Measurements from ENCODE around the gene CYP27B1. TPM values are rescaled to one million over a fixed set of nuclear protein-coding genes. Genes with fewer than 3 reads are reported as not detected.

The CYP27B1 gene
- total RNA-seq, 4 donors from 2014 or later: not detected

DNA sequence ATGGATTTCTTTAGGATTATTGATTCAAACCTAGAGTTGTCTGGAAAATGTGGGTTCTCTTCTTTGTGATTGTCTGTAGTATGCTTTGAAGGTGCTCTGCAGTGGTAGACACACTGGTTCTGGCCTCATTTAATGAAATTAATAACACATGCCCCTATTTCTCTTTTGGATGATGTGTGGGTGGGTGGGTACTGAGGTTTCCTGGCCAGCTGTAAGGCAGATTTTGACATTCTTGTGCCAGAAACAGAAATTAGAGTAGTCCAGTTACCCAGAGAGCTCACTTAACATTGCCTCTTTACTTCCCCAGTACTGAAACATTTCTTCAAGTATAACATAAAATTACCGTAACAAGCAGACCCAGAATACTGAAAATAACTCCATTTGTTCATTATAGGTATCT, 30.1 kb upstream of the CYP27B1 start:
- no peak overlapping the region for H3K4me3 ChIP-seq
- ATAC-seq: no peak
- no peak overlapping the region for H3K27ac ChIP-seq
- no peaks in the 10 kb centered on the region for H3K27me3 ChIP-seq
- in situ Hi-C loops (cut with MboI; ENCODE audit: low sequenced_read_pairs in 4 of 4) (no loop called here), intact Hi-C loops (cut with DNase I; ENCODE audit: low total_unique reads) (no loop called here)
- DNase-seq: no peak
- TF ChIP-seq, protein P1, sequence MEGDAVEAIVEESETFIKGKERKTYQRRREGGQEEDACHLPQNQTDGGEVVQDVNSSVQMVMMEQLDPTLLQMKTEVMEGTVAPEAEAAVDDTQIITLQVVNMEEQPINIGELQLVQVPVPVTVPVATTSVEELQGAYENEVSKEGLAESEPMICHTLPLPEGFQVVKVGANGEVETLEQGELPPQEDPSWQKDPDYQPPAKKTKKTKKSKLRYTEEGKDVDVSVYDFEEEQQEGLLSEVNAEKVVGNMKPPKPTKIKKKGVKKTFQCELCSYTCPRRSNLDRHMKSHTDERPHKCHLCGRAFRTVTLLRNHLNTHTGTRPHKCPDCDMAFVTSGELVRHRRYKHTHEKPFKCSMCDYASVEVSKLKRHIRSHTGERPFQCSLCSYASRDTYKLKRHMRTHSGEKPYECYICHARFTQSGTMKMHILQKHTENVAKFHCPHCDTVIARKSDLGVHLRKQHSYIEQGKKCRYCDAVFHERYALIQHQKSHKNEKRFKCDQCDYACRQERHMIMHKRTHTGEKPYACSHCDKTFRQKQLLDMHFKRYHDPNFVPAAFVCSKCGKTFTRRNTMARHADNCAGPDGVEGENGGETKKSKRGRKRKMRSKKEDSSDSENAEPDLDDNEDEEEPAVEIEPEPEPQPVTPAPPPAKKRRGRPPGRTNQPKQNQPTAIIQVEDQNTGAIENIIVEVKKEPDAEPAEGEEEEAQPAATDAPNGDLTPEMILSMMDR (IDR thresholded peaks at IDR 0.05 in 4 of 5, conservative IDR thresholded peaks at IDR 0.05 in 1 of 5): no peak
- no peaks in the 10 kb centered on the region for H3K4me1 ChIP-seq
- peaks cover 0 to 79% of the 10 kb centered on the region in 2 donors for H3K36me3 ChIP-seq
- H3K9me3 ChIP-seq: no peaks in the 10 kb centered on the region

DNA sequence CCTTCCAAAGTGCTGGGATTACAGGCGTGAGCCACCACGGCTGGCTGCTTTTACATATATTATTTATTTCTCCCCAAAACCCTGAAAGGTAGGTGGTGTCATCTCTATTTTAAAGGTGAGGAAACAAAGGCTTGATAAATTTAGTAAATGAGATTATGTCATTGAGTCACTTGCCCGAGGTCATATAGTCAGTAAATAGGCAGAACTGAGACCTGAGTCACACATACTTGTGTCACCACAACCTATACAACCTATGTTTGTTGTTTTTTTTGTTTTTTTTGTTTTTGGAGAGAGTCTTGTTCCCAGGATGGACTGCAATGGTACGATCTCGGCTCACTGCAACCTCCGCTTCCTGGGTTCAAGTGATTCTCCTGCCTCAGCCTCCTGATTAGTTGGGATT, 28.5 kb upstream of the CYP27B1 start:
- intact Hi-C loops (cut with DNase I; ENCODE audit: low total_unique reads): no loop called here
- Histone ChIP-seq H3K9me3 (no peaks in the 10 kb centered on the region), H3K36me3 (peaks cover 0 to 76% of the 10 kb centered on the region in 2 donors), H3K4me3 (no peak overlapping the region), H3K4me1 (no peaks in the 10 kb centered on the region), H3K27ac (peak overlapping the region in 2 of 4 donors; percentile 41 to 42), H3K27me3 (no peaks in the 10 kb centered on the region)
- in situ Hi-C loops (cut with MboI; ENCODE audit: low sequenced_read_pairs in 4 of 4): no loop called here
- DNase-seq: no peak
- ATAC-seq: peak in 1 of 2 donors; percentile 55
- TF ChIP-seq, protein P1 (IDR thresholded peaks at IDR 0.05 in 4 of 5, conservative IDR thresholded peaks at IDR 0.05 in 1 of 5): no peak
- no peak for TF ChIP-seq POLR2A (IDR thresholded peaks at IDR 0.05)

DNA sequence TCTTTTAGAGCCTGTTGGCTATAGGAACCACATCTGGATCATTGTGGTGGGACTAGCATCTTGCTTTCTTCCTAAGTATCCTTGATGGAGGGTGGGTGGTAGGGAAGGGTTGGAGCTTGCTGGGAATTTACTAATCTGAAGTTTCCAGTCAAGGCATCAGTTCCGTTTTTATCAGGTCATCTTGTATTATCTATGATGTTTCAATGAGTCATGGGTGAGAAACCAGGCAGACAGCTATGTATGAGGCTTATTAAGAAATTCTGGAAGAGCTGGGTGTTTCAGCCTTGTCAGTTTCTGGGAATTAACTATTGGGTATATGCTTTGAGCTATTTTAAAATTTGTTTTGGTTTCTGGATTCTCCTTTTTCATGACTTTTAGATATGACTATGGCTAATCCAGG, 27.0 kb upstream of the CYP27B1 start:
- DNase-seq (no peak), ATAC-seq (no peak)
- Histone ChIP-seq H3K36me3 (peaks cover 0 to 71% of the 10 kb centered on the region in 2 donors), H3K27me3 (no peaks in the 10 kb centered on the region), H3K4me1 (no peaks in the 10 kb centered on the region), H3K9me3 (no peaks in the 10 kb centered on the region), H3K4me3 (no peak overlapping the region), H3K27ac (no peak overlapping the region)
- TF ChIP-seq, protein P1 (IDR thresholded peaks at IDR 0.05 in 4 of 5, conservative IDR thresholded peaks at IDR 0.05 in 1 of 5): no peak
- TF ChIP-seq POLR2A (IDR thresholded peaks at IDR 0.05): no peak
- in situ Hi-C loops (cut with MboI; ENCODE audit: low sequenced_read_pairs in 4 of 4): no loop called here
- intact Hi-C loops (cut with DNase I; ENCODE audit: low total_unique reads): no loop called here

DNA sequence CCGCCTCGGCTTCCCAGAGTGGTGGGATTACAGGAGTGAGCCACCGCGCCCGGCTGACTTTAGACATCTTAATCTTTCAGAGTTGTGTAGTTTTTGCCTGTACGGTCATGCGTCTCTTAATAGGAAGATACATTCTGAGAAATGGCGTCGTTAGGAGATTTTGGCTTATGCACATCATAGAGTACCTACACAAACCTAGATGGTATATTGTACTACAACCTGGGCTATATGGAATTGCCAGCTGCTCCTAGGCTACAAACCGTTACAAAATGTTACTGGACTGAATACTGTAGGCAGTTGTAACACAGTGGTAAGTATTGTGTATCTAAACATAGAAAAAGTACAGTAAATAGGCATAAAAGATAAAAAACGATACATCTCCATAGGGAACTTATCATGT, 17.0 kb upstream of the CYP27B1 start:
- Histone ChIP-seq H3K36me3 (peaks cover 3 to 40% of the 10 kb centered on the region in 2 donors), H3K4me3 (peak overlapping the region in 3 of 4 donors; percentile 91 to 98 (median 98)), H3K9me3 (no peaks in the 10 kb centered on the region), H3K27ac (no peak overlapping the region), H3K4me1 (peaks cover 9 to 15% of the 10 kb centered on the region in 2 donors), H3K27me3 (no peaks in the 10 kb centered on the region)
- in situ Hi-C loops (cut with MboI; ENCODE audit: low sequenced_read_pairs in 4 of 4): loop anchor here in 1 of 4 donors (5.0 kb wide), 1 partner anchor 123 kb away; no protein-coding TSS in a partner anchor
- ATAC-seq (no peak), DNase-seq (no peak)
- intact Hi-C loops (cut with DNase I; ENCODE audit: low total_unique reads): loop anchor here (5.0 kb wide), 2 partner anchors 37 to 48 kb away; partner anchors contain the start of gene TSPAN31
- no peak for TF ChIP-seq POLR2A (IDR thresholded peaks at IDR 0.05)
- TF ChIP-seq, protein P1 (IDR thresholded peaks at IDR 0.05 in 4 of 5, conservative IDR thresholded peaks at IDR 0.05 in 1 of 5): no peak

DNA sequence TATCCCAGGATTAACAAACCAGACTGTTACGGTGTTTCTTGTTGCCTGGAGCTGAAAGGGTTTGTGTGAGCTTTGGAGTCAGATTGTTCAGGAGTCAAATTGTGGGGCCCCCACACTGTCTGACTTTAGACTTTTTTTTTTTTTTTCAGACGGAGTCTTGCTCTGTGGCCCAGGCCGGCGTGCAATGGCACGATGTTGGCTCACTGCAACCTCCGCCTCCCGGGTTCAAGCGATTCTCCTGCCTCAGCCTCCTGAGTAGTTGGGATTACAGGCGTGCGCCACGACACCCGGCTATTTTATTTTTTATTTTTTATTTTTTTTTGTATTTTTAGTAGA, 16.6 kb upstream of the CYP27B1 start:
- DNase-seq (no peak), ATAC-seq (no peak)
- peak overlapping the region in 3 of 4 donors; percentile 84 to 89 (median 86) for H3K27ac ChIP-seq
- TF ChIP-seq POLR2A (IDR thresholded peaks at IDR 0.05): no peak
- TF ChIP-seq, protein P1 (IDR thresholded peaks at IDR 0.05 in 4 of 5, conservative IDR thresholded peaks at IDR 0.05 in 1 of 5): no peak
- peaks cover 3 to 38% of the 10 kb centered on the region in 2 donors for H3K36me3 ChIP-seq
- in situ Hi-C loops (cut with MboI; ENCODE audit: low sequenced_read_pairs in 4 of 4) (loop anchor here in 1 of 4 donors (5.0 kb wide), 1 partner anchor 124 kb away; no protein-coding TSS in a partner anchor), intact Hi-C loops (cut with DNase I; ENCODE audit: low total_unique reads) (loop anchor here (5.0 kb wide), 2 partner anchors 36 to 49 kb away; partner anchors contain the start of gene TSPAN31)
- H3K4me1 ChIP-seq: peaks cover 9 to 15% of the 10 kb centered on the region in 2 donors
- H3K4me3 ChIP-seq: peak overlapping the region; percentile 89 to 98 (median 94)
- no peaks in the 10 kb centered on the region for H3K9me3 ChIP-seq
- H3K27me3 ChIP-seq: no peaks in the 10 kb centered on the region

Measured in gastrocnemius medialis (tissue), 4 donors.